A204.1 (cell line): ENCODE measurements around the gene TRPM3.

ENCODE experiments used
- FAIRE-seq: peaks from 2 replicates; lab custom pipeline; 2012; peaks lifted over from hg19 to GRCh38; lab: Jason Lieb, UNC

TRPM3 gene

GRCh38 chr9:70484232-70485130, 636.9 kb downstream of the TRPM3 start:
- peak; percentile 87 for FAIRE-seq

- FAIRE-seq, result no peak
Measured at GRCh38 chr9:70481471-70481870, 640.0 kb downstream of the TRPM3 start.

- no peak for FAIRE-seq
Measured at GRCh38 chr9:70480405-70480980, 640.9 kb downstream of the TRPM3 start.

GRCh38 chr9:70479880-70480291, 641.5 kb downstream of the TRPM3 start:
- no peak for FAIRE-seq
